Fibroblast of mammary gland (primary cell): ENCODE measurements around the gene PXYLP1.

Source experiments
- DNase-seq: peaks from one replicate; pipeline ENCODE4 v3.0.0-alpha.2; 2010; ENCODE audit warnings: low read depth
- H3K4me3 ChIP-seq: 2 replicates; pipeline ENCODE4 v1.5.1; 2011; ENCODE audit warnings: low read depth, mild to moderate bottlenecking, low read length, moderate library complexity; ENCODE audit not compliant: control insufficient read depth
- CTCF ChIP-seq: conservative IDR thresholded peaks from 2 replicates; pipeline ENCODE4 v1.5.1; 2011; ENCODE audit warnings: low read depth, low read length, inconsistent platforms; ENCODE audit not compliant: control insufficient read depth, insufficient read depth

The PXYLP1 gene

DNA sequence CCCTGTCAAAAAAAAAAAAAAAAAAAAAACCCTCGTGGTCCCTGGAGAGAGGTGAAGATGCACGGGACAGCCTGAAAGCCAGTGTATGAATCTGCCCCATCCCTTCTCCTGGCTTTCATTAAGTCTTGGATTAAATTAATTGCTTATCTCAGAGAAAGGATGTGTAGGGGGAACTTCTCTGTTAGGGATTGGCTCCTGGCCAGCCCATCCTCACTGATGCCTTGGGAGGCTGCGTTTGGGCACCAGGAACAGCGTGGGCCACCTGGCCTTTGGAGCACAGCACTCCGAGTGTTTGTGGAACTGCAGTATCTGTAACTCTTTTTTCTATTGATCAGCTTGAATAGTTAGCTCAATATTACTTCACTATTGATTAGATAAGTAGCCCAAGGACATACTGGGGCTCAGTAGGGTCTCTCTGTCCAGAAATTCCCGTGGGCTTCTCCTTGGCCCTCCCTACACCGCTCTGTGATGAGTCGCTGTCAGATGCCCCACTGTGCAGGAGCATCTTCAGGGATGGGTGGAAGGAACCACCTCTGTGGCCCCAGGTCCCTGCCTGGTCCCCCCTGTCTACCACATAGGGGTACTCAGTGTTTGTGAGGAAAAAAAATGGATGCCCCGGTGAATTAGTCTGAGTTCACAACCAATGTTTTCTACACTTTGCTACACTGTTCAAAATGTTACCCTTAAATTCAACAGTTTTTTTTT lies 2.0 kb downstream of the PXYLP1 start:
- TF ChIP-seq CTCF: no peak
- DNase-seq: no peak
- H3K4me3 ChIP-seq: no peak overlapping the region

- no peak for TF ChIP-seq CTCF
- no peak overlapping the region for H3K4me3 ChIP-seq
- DNase-seq: no peak
Observed at GRCh38 chr3:141234283-141234682, 2.7 kb downstream of the PXYLP1 start.

GRCh38 chr3:141235661-141236171 lies 4.1 kb downstream of the PXYLP1 start:
- TF ChIP-seq CTCF: peak; percentile 9
- no peak overlapping the region for H3K4me3 ChIP-seq
- DNase-seq: no peak

GRCh38 chr3:141236361-141236760 lies 4.7 kb downstream of the PXYLP1 start:
- DNase-seq: no peak
- TF ChIP-seq CTCF: no peak
- no peak overlapping the region for H3K4me3 ChIP-seq

DNA sequence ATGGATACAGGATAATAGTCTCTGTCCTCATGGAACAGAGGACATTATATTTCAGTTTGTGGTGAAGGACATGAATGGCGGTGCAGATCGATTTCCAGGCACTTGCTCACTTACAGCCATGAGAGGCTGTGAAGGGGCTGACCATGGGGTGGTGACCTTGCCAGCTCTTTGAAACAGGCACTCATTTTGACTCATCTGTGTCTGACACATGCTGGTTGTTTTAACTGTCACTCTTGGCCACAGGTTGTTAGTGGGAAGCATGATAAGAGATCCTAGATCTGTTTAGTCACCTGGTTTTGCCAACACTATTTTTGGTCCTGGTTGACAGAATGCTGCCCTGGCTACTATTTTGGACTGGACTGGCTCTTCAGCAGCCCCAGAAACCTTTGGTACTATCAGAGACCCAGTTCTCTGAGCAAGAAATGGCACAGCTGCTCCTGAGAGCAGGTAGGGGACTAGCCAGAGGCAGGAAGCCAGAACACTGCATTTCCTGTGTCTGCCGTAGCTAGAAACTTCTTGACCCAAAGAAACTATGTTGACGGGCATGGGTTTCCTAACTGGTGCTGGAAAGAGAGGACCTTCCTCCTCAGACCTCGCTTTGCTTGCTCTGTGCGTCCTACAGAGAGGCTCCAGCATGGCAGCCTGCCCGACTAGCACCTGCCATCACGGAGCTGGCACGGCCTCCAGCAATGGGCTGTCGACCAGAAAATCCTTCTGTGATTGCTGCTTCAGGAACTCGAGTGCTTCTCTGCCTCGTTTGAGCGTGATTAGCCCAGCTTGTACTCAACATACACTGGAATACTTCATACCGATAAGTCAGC lies 6.3 kb downstream of the PXYLP1 start:
- no peak for TF ChIP-seq CTCF
- no peak for DNase-seq
- no peak overlapping the region for H3K4me3 ChIP-seq

GRCh38 chr3:141239511-141240281 lies 8.1 kb downstream of the PXYLP1 start:
- DNase-seq: no peak
- no peak overlapping the region for H3K4me3 ChIP-seq
- TF ChIP-seq CTCF: no peak
